Measurements from ENCODE around the gene BCAS3.

DNA sequence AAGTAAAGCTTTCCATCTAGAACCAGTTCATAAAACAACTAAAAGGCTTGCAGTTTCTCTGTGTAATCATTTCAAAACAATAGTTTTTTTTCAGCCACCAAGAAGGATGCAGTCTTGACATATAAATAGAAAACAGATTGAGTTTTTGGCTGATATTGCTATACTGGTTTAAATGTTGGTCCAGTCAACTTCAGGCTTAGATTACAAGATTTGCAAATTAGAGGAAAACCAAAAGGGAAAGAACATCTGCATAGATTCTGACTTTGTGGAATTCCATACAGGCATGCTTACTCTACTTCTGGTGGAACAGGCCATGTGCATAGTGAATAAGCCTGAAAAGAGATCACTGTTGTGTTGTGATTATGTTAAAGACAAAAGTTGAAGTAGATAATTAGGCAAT is 150.3 kb downstream of the BCAS3 start:
- TF ChIP-seq, protein P1, sequence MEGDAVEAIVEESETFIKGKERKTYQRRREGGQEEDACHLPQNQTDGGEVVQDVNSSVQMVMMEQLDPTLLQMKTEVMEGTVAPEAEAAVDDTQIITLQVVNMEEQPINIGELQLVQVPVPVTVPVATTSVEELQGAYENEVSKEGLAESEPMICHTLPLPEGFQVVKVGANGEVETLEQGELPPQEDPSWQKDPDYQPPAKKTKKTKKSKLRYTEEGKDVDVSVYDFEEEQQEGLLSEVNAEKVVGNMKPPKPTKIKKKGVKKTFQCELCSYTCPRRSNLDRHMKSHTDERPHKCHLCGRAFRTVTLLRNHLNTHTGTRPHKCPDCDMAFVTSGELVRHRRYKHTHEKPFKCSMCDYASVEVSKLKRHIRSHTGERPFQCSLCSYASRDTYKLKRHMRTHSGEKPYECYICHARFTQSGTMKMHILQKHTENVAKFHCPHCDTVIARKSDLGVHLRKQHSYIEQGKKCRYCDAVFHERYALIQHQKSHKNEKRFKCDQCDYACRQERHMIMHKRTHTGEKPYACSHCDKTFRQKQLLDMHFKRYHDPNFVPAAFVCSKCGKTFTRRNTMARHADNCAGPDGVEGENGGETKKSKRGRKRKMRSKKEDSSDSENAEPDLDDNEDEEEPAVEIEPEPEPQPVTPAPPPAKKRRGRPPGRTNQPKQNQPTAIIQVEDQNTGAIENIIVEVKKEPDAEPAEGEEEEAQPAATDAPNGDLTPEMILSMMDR (IDR thresholded peaks at IDR 0.05) = no peak
- TF ChIP-seq POLR2A (IDR thresholded peaks at IDR 0.05) = no peak

Measured in lower leg skin (tissue), 3 donors.